ENCODE results near the gene TNFRSF25.

DNA sequence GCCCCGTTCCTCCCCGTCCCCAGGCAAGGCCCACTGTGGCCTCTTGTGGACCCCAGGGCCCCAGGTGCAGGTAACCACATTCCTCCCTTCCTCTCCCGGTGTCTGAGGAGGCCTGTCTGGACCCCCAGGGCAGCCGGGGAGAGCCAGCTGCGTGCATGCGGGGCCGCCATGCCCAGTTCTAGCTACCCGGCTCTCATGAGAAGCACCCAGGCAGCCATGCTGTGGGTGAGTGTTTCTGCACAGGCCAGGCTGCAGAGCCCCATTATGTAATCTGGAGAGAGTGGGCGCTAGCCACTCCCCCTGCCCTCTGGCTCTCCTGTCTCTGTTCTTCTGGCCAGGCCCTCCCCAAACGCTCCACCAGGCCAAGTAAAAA, 43.9 kb upstream of the TNFRSF25 start:
- TF ChIP-seq, protein P1, sequence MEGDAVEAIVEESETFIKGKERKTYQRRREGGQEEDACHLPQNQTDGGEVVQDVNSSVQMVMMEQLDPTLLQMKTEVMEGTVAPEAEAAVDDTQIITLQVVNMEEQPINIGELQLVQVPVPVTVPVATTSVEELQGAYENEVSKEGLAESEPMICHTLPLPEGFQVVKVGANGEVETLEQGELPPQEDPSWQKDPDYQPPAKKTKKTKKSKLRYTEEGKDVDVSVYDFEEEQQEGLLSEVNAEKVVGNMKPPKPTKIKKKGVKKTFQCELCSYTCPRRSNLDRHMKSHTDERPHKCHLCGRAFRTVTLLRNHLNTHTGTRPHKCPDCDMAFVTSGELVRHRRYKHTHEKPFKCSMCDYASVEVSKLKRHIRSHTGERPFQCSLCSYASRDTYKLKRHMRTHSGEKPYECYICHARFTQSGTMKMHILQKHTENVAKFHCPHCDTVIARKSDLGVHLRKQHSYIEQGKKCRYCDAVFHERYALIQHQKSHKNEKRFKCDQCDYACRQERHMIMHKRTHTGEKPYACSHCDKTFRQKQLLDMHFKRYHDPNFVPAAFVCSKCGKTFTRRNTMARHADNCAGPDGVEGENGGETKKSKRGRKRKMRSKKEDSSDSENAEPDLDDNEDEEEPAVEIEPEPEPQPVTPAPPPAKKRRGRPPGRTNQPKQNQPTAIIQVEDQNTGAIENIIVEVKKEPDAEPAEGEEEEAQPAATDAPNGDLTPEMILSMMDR (conservative IDR thresholded peaks at IDR 0.05 in 1 of 2, IDR thresholded peaks at IDR 0.05 in 1 of 2; ENCODE audit: extremely low read depth in 1 of 2, insufficient read depth in 1 of 2, low read depth in 1 of 2, low read length in 2 of 2) = no peak
- no peak for TF ChIP-seq EZH2 (IDR thresholded peaks at IDR 0.05; ENCODE audit: borderline replicate concordance, low read length)
